GM19467 (cell line): Measurements from ENCODE around the gene PRM2.
"Not testable (repeated sequence)": the region's sequence is repeated elsewhere in the genome, so short reads cannot be mapped to it uniquely, and the experiment has no call there.

Experiments used
- ATAC-seq: cut with Tn5 transposase; IDR thresholded peaks from one replicate; pipeline ENCODE4 v1.9.1; 2021; ENCODE audit warnings: mild to moderate bottlenecking, moderate library complexity; ENCODE audit not compliant: unreplicated experiment

The PRM2 gene

DNA sequence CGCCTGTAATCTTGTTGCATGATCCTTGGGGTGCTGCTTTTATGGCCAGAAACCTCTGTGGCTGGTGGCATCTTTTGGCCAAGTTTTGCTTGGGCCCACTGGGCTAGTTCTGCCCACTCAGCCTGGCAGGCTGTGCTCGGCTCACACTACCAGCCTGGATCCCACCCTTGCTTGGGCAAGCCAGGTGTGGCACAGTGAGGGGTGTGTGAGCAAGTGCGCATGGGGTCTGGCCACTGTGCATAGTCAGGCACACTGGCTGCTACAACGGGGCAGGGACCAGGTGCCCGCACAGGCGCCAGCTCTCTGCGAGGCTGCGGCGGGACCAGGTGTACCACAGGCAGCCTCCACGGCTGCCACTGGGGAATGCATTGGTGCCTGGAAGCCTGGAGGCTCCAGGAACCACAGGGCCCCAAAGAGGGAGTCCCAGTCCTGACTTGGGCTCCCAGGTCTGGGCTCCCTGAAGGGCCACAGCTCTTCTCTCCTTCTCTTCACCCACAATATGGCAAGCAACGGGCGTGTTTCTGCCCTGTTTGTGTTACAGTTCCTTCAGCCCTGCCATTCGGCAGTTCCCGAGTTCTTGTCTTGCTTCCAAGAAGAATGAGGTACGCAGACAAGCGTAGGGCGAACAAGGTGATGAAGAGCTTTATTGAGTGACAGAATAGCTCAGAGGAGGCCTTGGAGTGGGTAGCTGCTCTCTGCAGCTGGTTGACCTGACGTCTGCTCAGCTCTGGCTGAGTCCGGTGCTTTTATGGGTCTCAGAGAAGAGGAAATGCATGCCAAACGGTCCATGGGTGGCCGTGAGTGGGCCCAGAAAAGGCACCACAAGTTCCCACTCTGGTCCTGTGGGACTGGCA, 31.6 kb upstream of the PRM2 start:
- ATAC-seq, result no peak

- no peak for ATAC-seq
Observed at GRCh38 chr16:11306997-11307638, 30.8 kb upstream of the PRM2 start.

- no peak for ATAC-seq
Observed at GRCh38 chr16:11306381-11306780, 30.1 kb upstream of the PRM2 start.

DNA sequence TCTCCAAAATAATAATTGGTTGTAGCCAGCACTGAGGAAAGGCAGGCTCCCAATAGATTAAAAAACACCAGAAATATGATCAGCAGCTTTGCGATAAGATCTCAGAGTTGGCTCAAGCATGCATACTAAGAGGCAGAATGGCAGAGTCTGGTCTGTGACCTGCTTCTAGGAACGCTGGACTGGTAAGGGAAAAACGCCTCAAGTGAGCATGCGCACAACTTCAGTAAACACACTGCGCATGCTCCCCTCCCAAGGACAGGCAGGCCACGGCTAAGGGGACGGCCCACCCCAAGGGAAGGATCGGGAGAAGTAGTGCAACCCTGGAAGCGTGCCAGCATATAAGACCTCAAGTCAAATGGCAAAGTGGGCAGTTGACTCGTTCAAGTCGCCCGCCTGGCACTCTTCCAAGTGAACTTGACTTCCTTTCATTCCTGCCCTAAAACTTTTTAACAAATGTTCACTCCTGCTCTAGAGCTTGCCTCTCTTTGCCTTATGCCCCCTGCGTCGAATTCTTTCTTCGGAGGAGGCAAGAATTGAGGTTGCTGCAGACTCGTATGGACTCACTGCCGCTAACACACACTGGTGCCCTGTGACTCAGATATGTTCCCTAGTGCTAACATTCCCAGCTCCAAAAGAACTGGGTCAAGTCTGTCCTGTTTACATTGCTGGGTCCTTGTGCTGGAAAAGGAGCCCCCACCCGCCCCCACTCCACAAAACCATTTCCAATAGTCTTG, 27.3 kb upstream of the PRM2 start:
- ATAC-seq, result no peak

DNA sequence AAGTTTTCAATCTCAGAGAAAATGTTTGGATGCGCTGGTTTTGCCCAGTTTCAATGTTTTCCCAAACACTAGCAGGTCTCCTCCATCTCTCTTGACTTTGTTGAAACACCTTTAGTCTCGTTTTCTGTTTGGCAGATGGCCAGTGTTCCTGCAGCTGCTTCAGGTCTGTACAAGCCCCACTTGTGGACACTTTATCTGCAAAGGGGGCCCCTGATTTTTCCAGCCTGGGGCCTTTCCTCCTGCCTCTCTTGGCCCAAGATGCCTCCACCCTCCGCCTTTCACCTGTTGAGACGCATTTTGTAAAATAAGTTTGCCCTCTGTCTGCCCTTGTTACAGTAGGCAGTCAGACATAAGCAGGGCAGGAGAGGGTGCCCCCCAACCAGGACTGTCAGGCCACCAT, 26.7 kb upstream of the PRM2 start:
- no peak for ATAC-seq

GRCh38 chr16:11301645-11302501, 25.6 kb upstream of the PRM2 start:
- ATAC-seq, result no peak

- ATAC-seq, result no peak
Observed at GRCh38 chr16:11300560-11300892, 24.2 kb upstream of the PRM2 start.

DNA sequence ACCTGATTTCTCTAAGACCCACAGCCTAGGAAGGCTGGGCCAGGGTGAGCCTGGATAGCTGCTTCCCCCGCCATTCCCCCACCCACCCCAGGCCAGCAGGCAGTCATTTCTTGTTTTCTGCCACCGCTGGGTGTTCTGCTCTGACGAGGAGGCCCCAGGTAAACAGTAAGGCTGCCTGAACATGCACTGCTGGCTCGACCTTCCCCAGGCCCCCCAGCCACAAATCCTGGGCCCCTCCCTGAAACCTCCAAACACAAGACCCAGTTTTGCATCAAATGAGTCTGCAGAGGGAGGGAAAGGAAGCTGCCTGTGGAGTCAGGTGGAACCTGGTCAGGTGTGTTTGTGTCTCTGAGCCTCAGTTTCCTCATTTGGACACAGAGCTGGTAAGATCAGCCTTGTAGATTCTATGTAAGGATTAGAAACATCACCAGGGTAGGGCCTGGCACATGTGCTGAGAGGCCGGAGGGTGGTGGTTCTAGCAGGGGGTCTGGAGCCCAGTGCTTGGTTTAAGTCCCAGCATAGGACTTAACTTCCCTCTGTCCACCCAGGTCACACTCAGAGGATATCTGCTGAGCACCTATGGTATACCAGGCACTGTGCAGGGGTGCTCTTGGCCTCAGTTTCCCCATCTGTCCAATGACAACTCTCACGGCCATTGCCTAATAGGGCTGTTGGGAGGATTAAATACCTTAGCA, 23.7 kb upstream of the PRM2 start:
- ATAC-seq, result no peak

GRCh38 chr16:11298950-11299547, 22.8 kb upstream of the PRM2 start:
- ATAC-seq, result not testable (repeated sequence)

GRCh38 chr16:11298143-11298900, 22.0 kb upstream of the PRM2 start:
- no peak for ATAC-seq

DNA sequence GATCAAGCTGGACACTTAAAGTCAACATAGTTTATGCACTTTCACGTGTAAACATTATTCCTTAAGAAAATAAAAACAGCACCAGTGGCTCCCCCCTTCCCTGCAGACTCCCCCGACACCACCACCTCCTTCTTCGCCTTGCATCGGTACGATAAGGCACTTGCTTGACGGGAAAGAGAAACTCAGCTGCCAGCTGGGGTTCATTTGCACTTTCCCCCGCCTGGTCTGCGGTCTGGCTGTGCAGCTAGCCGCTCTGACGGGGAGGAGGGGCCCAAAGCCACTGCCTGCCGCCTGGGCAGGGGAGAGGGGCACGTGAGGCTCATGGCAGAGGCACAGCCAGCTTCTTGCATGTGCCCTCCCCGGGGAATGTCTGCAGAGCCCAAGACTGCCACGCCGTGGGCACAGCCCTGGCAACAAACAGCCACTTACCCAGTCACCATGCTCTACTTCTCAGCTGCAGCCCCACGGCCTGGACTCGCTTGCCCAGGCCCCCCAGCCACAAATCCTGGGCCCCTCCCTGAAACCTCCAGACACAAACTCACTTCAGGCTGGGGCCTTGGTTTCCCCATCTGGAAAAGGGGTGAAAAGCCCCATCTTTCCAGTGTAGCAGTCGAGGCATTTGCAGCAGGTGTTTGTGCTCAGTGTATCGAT, 21.3 kb upstream of the PRM2 start:
- peak; percentile 81 for ATAC-seq

DNA sequence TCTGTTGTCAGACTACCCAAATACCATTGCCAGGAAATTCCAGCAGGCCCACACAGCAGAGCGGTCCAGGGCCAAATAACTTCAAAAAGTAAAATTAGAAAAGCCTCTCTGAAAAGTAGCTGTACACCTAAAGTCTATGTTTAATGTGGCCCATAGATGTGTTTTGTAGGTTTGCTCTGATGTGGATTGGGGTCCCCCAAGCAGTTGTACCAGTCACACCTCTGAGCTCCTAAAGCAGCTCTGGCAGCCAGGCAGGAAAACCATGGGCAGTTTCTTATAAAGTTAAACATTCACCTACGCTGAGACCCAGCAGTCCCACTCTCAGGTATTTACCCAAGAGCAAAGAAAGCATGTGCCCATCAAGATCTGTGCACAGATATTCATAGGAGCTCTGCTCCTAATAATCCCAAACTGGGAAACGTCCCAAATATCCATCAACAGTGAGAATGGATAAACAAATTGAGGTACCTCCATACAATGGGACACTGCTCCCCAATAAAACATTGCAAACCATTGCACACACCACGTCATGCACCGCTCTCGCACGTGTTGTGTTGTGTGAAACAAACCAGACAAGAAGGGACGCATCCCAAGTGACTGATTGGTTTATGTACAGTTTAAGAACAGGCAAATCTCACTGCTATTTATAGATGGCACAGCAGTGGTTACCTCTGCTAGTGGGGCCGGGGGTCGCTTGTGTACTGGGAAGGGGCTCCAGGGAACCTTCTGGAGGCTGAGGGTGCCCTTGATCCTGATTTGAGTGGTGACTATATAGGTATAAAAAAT, 20.6 kb upstream of the PRM2 start:
- ATAC-seq, result peak; percentile 20

DNA sequence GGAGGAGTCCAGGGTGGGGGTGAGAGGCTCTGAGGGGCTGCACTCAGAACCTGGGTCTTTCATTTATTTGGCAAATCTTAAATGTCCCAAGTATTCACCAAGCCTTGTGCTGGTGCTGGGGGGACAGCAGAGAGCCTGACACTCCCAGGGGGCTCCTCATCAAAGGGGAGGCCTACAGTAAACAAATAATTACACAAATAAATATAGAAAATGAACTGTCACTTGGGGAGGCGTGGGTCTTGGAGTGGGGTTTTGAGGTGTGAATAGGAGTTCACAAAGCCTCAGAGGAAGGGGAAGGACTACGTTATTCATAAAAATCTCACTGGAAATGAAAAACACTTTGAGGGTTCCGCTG, 20.0 kb upstream of the PRM2 start:
- ATAC-seq, result no peak

GRCh38 chr16:11295672-11296071, 19.4 kb upstream of the PRM2 start:
- ATAC-seq, result no peak

DNA sequence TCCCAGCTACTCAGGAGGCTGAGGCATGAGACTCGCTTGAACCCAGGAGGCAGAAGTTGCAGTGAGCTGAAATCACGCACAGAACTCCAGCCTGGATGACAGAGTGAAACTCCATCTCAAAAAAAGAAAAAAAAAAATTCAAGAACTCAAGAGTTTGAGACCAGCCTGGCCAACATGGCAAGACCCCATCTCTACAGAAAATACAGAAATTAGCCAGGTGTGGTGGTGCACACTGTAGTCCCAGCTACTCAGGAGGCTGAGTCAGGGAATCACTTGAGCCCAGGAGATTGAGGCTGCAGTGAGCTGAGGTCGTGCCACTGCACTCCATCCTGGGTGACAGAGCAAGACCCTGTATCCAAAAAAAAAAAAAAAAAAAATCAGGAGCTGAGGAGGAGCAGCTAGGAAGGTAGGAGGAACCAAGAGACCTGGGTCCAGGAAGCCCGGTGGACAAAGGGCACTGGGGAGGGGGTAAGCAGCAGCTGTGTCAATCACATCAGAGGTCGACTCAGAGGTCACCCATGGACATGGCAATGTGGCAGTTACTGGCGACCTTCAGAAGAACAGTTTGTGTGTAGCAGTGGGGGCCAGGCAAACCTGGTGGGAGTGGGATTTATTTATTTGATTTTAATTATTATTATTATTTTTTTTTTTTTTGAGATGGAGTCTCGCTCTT, 15.9 kb upstream of the PRM2 start:
- no peak for ATAC-seq

- ATAC-seq, result no peak
Observed at GRCh38 chr16:11291091-11291703, 14.9 kb upstream of the PRM2 start.
